GM12878 (cell line): ENCODE results near the gene SBF2. TPM values are rescaled to one million over a fixed set of nuclear protein-coding genes. Genes with fewer than 3 reads are reported as not detected.

Experiments used
- ATAC-seq: fragments of 200-7000 bp; cut with Tn5 transposase; 3 replicates; pipeline ENCODE4 v1.9.1; 2020; ENCODE audit warnings: mild to moderate bottlenecking, moderate library complexity
- BruUV-seq: library from RNA; stranded (reverse); fragments of 400-500 nt; replicated peaks from 2 replicates; lab custom pipeline; 2021; lab: Mats Ljungman, UMichigan
- CTCF ChIA-PET: fragments of 300-600 bp; sonication (Branson Sonifier 250); formaldehyde crosslinking; extraction: SDS; loops from one replicate; lab custom pipeline; 2021; ENCODE audit warnings: inconsistent platforms; lab: Yijun Ruan, JAX
- POLR2A ChIA-PET: fragments of 350-600 bp; formaldehyde crosslinking; extraction: SDS; loops from one replicate; lab custom pipeline; 2021; ENCODE audit warnings: inconsistent platforms; lab: Charles Lee
- RAD21 ChIA-PET: fragments of 300-600 bp; sonication (Branson Sonifier 250); formaldehyde crosslinking; loops from one replicate; lab custom pipeline; 2023; ENCODE audit warnings: antibody characterized with exemption; ENCODE audit not compliant: unreplicated experiment; lab: Charles Lee
- SMC1A ChIA-PET: fragments of 300-600 bp; sonication (Branson Sonifier 250); formaldehyde crosslinking; loops from one replicate; lab custom pipeline; 2023; ENCODE audit not compliant: unreplicated experiment, uncharacterized antibody; lab: Charles Lee
- DNase-seq: peaks from one replicate; pipeline ENCODE4 v3.0.0-alpha.2; 2011; ENCODE audit warnings: low read depth, low spot score
- FAIRE-seq: peaks from 3 replicates; lab custom pipeline; 2011; peaks lifted over from hg19 to GRCh38; lab: Jason Lieb, UNC
- H2AFZ ChIP-seq: 2 replicates; pipeline ENCODE4 v1.6.0; 2011; ENCODE audit warnings: low read depth, low read length, control low read depth; ENCODE audit not compliant: control insufficient read depth
- H3K27ac ChIP-seq: 2 replicates; pipeline ENCODE4 v1.5.1; 2011; ENCODE audit warnings: control low read depth; ENCODE audit not compliant: control insufficient read depth, insufficient read depth
- H3K27me3 ChIP-seq, 2 experiments: replicated peaks in 1 of 2; 2 replicates each; pipeline versions ENCODE4 v1.6.0 to v1.6.1; 2011; ENCODE audit warnings: low read length in 1 of 2; ENCODE audit not compliant: control insufficient read depth in 2 of 2, insufficient read depth in 2 of 2
- H3K36me3 ChIP-seq, 2 experiments: 2 replicates each; pipeline ENCODE4 v1.5.1; 2011; ENCODE audit warnings: low read length in 1 of 2; ENCODE audit not compliant: control insufficient read depth in 2 of 2, insufficient read depth in 2 of 2
- H3K4me1 ChIP-seq: 2 replicates; pipeline ENCODE4 v1.6.1; 2011; ENCODE audit warnings: mild to moderate bottlenecking, low read length, moderate library complexity, mixed read lengths; ENCODE audit not compliant: control insufficient read depth, insufficient read depth
- H3K4me2 ChIP-seq: 2 replicates; pipeline ENCODE4 v1.6.0; 2011; ENCODE audit warnings: control low read depth; ENCODE audit not compliant: control insufficient read depth, insufficient read depth
- H3K4me3 ChIP-seq: fragments of 200-600 bp; sonication (generic); 2 replicates; pipeline ENCODE4 v1.5.1; 2016
- H3K79me2 ChIP-seq: 2 replicates; pipeline ENCODE4 v1.6.0; 2011; ENCODE audit warnings: low read length; ENCODE audit not compliant: control insufficient read depth, insufficient read depth
- H3K9ac ChIP-seq: 2 replicates; pipeline ENCODE4 v1.8.0; 2011; ENCODE audit warnings: low read length, control low read depth, mixed read lengths; ENCODE audit not compliant: control insufficient read depth, insufficient read depth
- H3K9me3 ChIP-seq: replicated peaks from 3 replicates; pipeline ENCODE4 v1.5.1; 2011; ENCODE audit warnings: mild to moderate bottlenecking, low read length; ENCODE audit not compliant: control insufficient read depth, insufficient read depth
- H4K20me1 ChIP-seq: 2 replicates; pipeline ENCODE4 v1.6.0; 2011; ENCODE audit not compliant: control insufficient read depth, insufficient read depth
- BHLHE40 ChIP-seq, 2 experiments: fragments of 450-650 bp in 1 of 2; IDR thresholded peaks; 2 replicates each; pipeline ENCODE4 v1.6.1; 2011 to 2017; ENCODE audit warnings: low read depth in 2 of 2, borderline replicate concordance in 1 of 2, improper control_type of control experiment in 1 of 2, low read length in 1 of 2, mild to moderate bottlenecking in 1 of 2
- HDGF ChIP-seq: fragments of 450-650 bp; IDR thresholded peaks from 2 replicates; pipeline ENCODE4 v1.6.1; 2016; ENCODE audit warnings: antibody characterized with exemption
- PML ChIP-seq: IDR thresholded peaks from 2 replicates; pipeline ENCODE4 v1.6.1; 2012; ENCODE audit warnings: low read length, inconsistent platforms
- RFX5 ChIP-seq: IDR thresholded peaks from 2 replicates; pipeline ENCODE4 v1.6.1; 2011; ENCODE audit warnings: low read depth, low read length, improper control_type of control experiment
- TAF1 ChIP-seq: IDR thresholded peaks from 2 replicates; pipeline ENCODE4 v1.6.1; 2011; ENCODE audit warnings: mild to moderate bottlenecking, low read depth, low read length, borderline replicate concordance
- ZBED1 ChIP-seq: IDR thresholded peaks from 2 replicates; pipeline ENCODE4 v1.6.1; 2016; ENCODE audit warnings: borderline replicate concordance
- ZNF274 ChIP-seq: IDR thresholded peaks from one replicate; pipeline ENCODE4 v1.8.0; 2011; ENCODE audit not compliant: insufficient read length, insufficient read depth
- WGBS: methylation state at CpG from one replicate; pipeline ENCODE4 v1.1.6; 2016; ENCODE audit warnings: low lambda C conversion rate; ENCODE audit not compliant: insufficient replicate concordance, insufficient coverage; ENCODE audit errors: missing lambda C conversion rate; 5-methylcytosine and 5-hydroxymethylcytosine counted together
- in situ Hi-C: fragments of 300-500 bp; cut with MboI; formaldehyde crosslinking; loops from 9 replicates; pipeline ENCODE4 v1.14.3; 2018; ENCODE audit warnings: mixed read lengths
- intact Hi-C: fragments of 100-400 bp; cut with micrococcal nuclease; formaldehyde crosslinking; loops from one replicate; pipeline ENCODE4 v1.14.2; 2022; ENCODE audit not compliant: unreplicated experiment
- polyA plus RNA-seq, 11 experiments: library from polyadenylated mRNA; depleted of rRNA in 4 of 11; unstranded in 6 of 11; stranded (reverse) in 5 of 11; fragments of >200 nt; fragmentation: Nextera tagmentation in 4 of 11; fragmentation: Illumina TruSeq in 1 of 11; extraction: Ambion mirVana in 4 of 11; extraction: Trizol in 1 of 11; gene quantifications; 1 replicate in 1 of 11; 2 replicates in 10 of 11; pipeline versions ENCODE4 v1.2.1 to v1.2.3, GENCODE V29; 2011 to 2016; ENCODE audit warnings: inconsistent platforms in 2 of 11, missing spikeins in 2 of 11, low read depth in 1 of 11
- total RNA-seq, 4 experiments: library from RNA; depleted of rRNA in 3 of 4; stranded (reverse); fragments of >200 nt in 3 of 4; fragmentation: Illumina TruSeq in 1 of 4; extraction: Trizol in 1 of 4; gene quantifications; 2 replicates each; pipeline versions ENCODE4 v1.2.1 to v1.2.3, GENCODE V29; 2013 to 2021
- TF ChIP-seq, protein P1 (sequence below): fragments of 450-650 bp; IDR thresholded peaks from 2 replicates; pipeline ENCODE4 v1.6.1; 2017; ENCODE audit warnings: mild to moderate bottlenecking, low read depth, inconsistent platforms; ENCODE audit not compliant: poor library complexity, severe bottlenecking
- TF ChIP-seq, protein P2 (sequence below): fragments of 450-650 bp; formaldehyde crosslinking; IDR thresholded peaks from 2 replicates; pipeline ENCODE4 v1.4.0; 2022; ENCODE audit warnings: mild to moderate bottlenecking, moderate library complexity
- TF ChIP-seq, protein P3 (sequence below): fragments of 450-650 bp; IDR thresholded peaks from 2 replicates; pipeline ENCODE4 v1.6.1; 2017; ENCODE audit warnings: mild to moderate bottlenecking, moderate library complexity
- TF ChIP-seq, protein P4 (sequence below): fragments of 450-650 bp; IDR thresholded peaks from 2 replicates; pipeline ENCODE4 v1.6.1; 2017; ENCODE audit warnings: antibody characterized with exemption, mild to moderate bottlenecking, moderate library complexity
- TF ChIP-seq, protein P5 (sequence below): IDR thresholded peaks from 2 replicates; pipeline ENCODE4 v1.6.1; 2012; ENCODE audit warnings: low read depth, low read length, improper control_type of control experiment

The SBF2 gene
- total and polyA plus RNA-seq, 10 of the 15 experiments (the other 5 are each of a cell fraction or from before 2014, with no cell fraction given): 0.24 to 2.3 (median 1.1) TPM

DNA sequence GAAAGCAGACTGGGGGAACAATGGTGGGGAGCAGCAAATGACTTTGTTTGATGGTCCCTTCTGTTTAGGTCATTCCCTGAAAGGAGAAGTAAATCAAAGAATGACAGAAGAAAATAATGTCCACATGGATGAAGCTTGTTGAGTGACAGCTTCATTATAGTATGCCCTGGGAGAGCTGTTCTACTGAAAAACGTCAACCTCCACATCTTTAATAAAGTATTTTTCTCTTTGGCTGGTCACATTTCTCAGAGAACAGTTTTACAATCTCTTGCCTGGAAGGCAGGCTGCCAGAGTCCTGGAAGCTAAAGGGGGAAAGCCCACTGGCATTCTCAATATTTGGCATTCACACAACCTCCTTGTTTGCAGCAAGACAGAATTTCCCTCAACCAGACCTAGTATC lies 342.2 kb downstream of the SBF2 start:
- ChIA-PET RAD21 (no interaction called here), SMC1A (no interaction called here), POLR2A (no interaction called here), CTCF (no interaction called here)
- Histone ChIP-seq H3K9ac (no peak overlapping the region), H3K4me2 (no peak overlapping the region), H3K9me3 (no peaks in the 10 kb centered on the region), H3K36me3 (no peaks in the 10 kb centered on the region), H2AFZ (no peak overlapping the region), H3K4me1 (no peaks in the 10 kb centered on the region; the same call in 1 of the 2 replicates), H3K4me3 (no peak overlapping the region), H3K27me3 (no peaks in the 10 kb centered on the region), H4K20me1 (no peaks in the 10 kb centered on the region)
- no TSS peak for BruUV-seq
- ATAC-seq: no peak
- 6% methylated on average over 1 of the region's 1 CpG for WGBS
- intact Hi-C loops (no loop called here), in situ Hi-C loops (no loop called here)
- no peak for DNase-seq
- TF ChIP-seq RFX5: no peak
- no peak for TF ChIP-seq ZBED1
- no peak for TF ChIP-seq TAF1
- no peak for TF ChIP-seq HDGF
- TF ChIP-seq BHLHE40 (IDR thresholded peaks at IDR 0.05; ENCODE audit: borderline replicate concordance in 1 of 2, low read depth in 2 of 2, low read length in 1 of 2): no peak
- no peak for TF ChIP-seq PML
- TF ChIP-seq ZNF274: no peak
- TF ChIP-seq, protein P1, sequence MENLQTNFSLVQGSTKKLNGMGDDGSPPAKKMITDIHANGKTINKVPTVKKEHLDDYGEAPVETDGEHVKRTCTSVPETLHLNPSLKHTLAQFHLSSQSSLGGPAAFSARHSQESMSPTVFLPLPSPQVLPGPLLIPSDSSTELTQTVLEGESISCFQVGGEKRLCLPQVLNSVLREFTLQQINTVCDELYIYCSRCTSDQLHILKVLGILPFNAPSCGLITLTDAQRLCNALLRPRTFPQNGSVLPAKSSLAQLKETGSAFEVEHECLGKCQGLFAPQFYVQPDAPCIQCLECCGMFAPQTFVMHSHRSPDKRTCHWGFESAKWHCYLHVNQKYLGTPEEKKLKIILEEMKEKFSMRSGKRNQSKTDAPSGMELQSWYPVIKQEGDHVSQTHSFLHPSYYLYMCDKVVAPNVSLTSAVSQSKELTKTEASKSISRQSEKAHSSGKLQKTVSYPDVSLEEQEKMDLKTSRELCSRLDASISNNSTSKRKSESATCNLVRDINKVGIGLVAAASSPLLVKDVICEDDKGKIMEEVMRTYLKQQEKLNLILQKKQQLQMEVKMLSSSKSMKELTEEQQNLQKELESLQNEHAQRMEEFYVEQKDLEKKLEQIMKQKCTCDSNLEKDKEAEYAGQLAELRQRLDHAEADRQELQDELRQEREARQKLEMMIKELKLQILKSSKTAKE: no peak
- TF ChIP-seq, protein P2, sequence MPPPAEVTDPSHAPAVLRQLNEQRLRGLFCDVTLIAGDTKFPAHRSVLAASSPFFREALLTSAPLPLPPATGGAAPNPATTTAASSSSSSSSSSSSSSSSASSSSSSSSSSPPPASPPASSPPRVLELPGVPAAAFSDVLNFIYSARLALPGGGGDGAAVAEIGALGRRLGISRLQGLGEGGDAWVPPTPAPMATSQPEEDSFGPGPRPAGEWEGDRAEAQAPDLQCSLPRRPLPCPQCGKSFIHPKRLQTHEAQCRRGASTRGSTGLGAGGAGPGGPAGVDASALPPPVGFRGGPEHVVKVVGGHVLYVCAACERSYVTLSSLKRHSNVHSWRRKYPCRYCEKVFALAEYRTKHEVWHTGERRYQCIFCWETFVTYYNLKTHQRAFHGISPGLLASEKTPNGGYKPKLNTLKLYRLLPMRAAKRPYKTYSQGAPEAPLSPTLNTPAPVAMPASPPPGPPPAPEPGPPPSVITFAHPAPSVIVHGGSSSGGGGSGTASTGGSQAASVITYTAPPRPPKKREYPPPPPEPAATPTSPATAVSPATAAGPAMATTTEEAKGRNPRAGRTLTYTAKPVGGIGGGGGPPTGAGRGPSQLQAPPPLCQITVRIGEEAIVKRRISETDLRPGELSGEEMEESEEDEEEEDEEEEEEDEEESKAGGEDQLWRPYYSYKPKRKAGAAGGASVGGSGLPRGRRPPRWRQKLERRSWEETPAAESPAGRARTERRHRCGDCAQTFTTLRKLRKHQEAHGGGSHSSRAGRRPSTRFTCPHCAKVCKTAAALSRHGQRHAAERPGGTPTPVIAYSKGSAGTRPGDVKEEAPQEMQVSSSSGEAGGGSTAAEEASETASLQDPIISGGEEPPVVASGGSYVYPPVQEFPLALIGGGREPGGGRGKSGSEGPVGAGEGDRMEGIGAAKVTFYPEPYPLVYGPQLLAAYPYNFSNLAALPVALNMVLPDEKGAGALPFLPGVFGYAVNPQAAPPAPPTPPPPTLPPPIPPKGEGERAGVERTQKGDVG: no peak
- TF ChIP-seq, protein P3, sequence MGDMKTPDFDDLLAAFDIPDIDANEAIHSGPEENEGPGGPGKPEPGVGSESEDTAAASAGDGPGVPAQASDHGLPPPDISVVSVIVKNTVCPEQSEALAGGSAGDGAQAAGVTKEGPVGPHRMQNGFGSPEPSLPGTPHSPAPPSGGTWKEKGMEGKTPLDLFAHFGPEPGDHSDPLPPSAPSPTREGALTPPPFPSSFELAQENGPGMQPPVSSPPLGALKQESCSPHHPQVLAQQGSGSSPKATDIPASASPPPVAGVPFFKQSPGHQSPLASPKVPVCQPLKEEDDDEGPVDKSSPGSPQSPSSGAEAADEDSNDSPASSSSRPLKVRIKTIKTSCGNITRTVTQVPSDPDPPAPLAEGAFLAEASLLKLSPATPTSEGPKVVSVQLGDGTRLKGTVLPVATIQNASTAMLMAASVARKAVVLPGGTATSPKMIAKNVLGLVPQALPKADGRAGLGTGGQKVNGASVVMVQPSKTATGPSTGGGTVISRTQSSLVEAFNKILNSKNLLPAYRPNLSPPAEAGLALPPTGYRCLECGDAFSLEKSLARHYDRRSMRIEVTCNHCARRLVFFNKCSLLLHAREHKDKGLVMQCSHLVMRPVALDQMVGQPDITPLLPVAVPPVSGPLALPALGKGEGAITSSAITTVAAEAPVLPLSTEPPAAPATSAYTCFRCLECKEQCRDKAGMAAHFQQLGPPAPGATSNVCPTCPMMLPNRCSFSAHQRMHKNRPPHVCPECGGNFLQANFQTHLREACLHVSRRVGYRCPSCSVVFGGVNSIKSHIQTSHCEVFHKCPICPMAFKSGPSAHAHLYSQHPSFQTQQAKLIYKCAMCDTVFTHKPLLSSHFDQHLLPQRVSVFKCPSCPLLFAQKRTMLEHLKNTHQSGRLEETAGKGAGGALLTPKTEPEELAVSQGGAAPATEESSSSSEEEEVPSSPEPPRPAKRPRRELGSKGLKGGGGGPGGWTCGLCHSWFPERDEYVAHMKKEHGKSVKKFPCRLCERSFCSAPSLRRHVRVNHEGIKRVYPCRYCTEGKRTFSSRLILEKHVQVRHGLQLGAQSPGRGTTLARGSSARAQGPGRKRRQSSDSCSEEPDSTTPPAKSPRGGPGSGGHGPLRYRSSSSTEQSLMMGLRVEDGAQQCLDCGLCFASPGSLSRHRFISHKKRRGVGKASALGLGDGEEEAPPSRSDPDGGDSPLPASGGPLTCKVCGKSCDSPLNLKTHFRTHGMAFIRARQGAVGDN: no peak
- TF ChIP-seq, protein P4, sequence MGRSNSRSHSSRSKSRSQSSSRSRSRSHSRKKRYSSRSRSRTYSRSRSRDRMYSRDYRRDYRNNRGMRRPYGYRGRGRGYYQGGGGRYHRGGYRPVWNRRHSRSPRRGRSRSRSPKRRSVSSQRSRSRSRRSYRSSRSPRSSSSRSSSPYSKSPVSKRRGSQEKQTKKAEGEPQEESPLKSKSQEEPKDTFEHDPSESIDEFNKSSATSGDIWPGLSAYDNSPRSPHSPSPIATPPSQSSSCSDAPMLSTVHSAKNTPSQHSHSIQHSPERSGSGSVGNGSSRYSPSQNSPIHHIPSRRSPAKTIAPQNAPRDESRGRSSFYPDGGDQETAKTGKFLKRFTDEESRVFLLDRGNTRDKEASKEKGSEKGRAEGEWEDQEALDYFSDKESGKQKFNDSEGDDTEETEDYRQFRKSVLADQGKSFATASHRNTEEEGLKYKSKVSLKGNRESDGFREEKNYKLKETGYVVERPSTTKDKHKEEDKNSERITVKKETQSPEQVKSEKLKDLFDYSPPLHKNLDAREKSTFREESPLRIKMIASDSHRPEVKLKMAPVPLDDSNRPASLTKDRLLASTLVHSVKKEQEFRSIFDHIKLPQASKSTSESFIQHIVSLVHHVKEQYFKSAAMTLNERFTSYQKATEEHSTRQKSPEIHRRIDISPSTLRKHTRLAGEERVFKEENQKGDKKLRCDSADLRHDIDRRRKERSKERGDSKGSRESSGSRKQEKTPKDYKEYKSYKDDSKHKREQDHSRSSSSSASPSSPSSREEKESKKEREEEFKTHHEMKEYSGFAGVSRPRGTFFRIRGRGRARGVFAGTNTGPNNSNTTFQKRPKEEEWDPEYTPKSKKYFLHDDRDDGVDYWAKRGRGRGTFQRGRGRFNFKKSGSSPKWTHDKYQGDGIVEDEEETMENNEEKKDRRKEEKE: no peak
- TF ChIP-seq, protein P5, sequence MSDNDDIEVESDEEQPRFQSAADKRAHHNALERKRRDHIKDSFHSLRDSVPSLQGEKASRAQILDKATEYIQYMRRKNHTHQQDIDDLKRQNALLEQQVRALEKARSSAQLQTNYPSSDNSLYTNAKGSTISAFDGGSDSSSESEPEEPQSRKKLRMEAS: no peak
- TF ChIP-seq, all 136 proteins: peak for 0
- Histone ChIP-seq H3K27ac (no peak overlapping the region), H3K79me2 (no peaks in the 10 kb centered on the region)
- no peak for FAIRE-seq
